GM23248 (cell line): Measurements from ENCODE around the gene IL1RAPL2. TPM values are rescaled to one million over a fixed set of nuclear protein-coding genes. Genes with fewer than 3 reads are reported as not detected.

Experiments
- DNase-seq: peaks from one replicate; pipeline ENCODE4 v3.0.0-alpha.2; 2015
- H2AFZ ChIP-seq: fragments of 200-600 bp; sonication (generic); 2 replicates; pipeline ENCODE4 v1.6.1; 2016; ENCODE audit warnings: antibody characterized with exemption
- H3F3A ChIP-seq: fragments of 200-600 bp; sonication (generic); 2 replicates; pipeline ENCODE4 v1.6.1; 2016; ENCODE audit warnings: mild to moderate bottlenecking, antibody characterized with exemption, mixed run types; ENCODE audit not compliant: insufficient read depth
- H3K27ac ChIP-seq: fragments of 200-600 bp; sonication (generic); 2 replicates; pipeline ENCODE4 v1.5.1; 2016; ENCODE audit warnings: mild to moderate bottlenecking
- H3K27me3 ChIP-seq: fragments of 200-600 bp; sonication (generic); replicated peaks from 2 replicates; pipeline ENCODE4 v1.6.1; 2016; ENCODE audit warnings: mild to moderate bottlenecking; ENCODE audit not compliant: insufficient read depth
- H3K36me3 ChIP-seq: fragments of 200-600 bp; sonication (generic); 2 replicates; pipeline ENCODE4 v1.6.1; 2016; ENCODE audit warnings: low read depth, mild to moderate bottlenecking
- H3K4me1 ChIP-seq: fragments of 200-600 bp; sonication (generic); 2 replicates; pipeline ENCODE4 v1.6.1; 2016; ENCODE audit warnings: mild to moderate bottlenecking; ENCODE audit not compliant: insufficient read depth
- H3K4me2 ChIP-seq: fragments of 200-600 bp; sonication (generic); one replicate; pipeline ENCODE4 v1.6.1; 2016; ENCODE audit warnings: mild to moderate bottlenecking; ENCODE audit not compliant: unreplicated experiment
- H3K4me3 ChIP-seq: fragments of 200-600 bp; sonication (generic); 2 replicates; pipeline ENCODE4 v1.5.1; 2016; ENCODE audit warnings: mild to moderate bottlenecking
- H3K79me2 ChIP-seq: fragments of 200-600 bp; sonication (generic); 2 replicates; pipeline ENCODE4 v1.6.1; 2016; ENCODE audit warnings: mild to moderate bottlenecking; ENCODE audit not compliant: insufficient read depth
- H3K9ac ChIP-seq: fragments of 200-600 bp; sonication (generic); 2 replicates; pipeline ENCODE4 v1.6.1; 2016; ENCODE audit warnings: mild to moderate bottlenecking
- H3K9me2 ChIP-seq: fragments of 200-600 bp; sonication (generic); 2 replicates; pipeline ENCODE4 v1.6.1; 2016; ENCODE audit warnings: mixed run types, mild to moderate bottlenecking, moderate library complexity; ENCODE audit not compliant: insufficient read depth
- H3K9me3 ChIP-seq: fragments of 200-600 bp; sonication (generic); one replicate; pipeline ENCODE4 v1.6.1; 2017; ENCODE audit warnings: low read depth
- H4K20me1 ChIP-seq: fragments of 200-600 bp; sonication (generic); 2 replicates; pipeline ENCODE4 v1.6.0; 2016; ENCODE audit not compliant: insufficient read depth
- EZH2 ChIP-seq: fragments of 200-600 bp; sonication (generic); IDR thresholded peaks from 2 replicates; pipeline ENCODE4 v1.6.1; 2018; ENCODE audit warnings: antibody characterized with exemption, mild to moderate bottlenecking; ENCODE audit not compliant: insufficient read depth, poor library complexity, severe bottlenecking
- EZH2phosphoT487 ChIP-seq: fragments of 200-600 bp; sonication (generic); IDR thresholded peaks from 2 replicates; pipeline ENCODE4 v1.6.1; 2018; ENCODE audit warnings: antibody characterized with exemption, moderate library complexity, mild to moderate bottlenecking, low read depth; ENCODE audit not compliant: insufficient read depth
- WGBS, 2 experiments: methylation state at CpG; one replicate each; pipeline ENCODE4 v1.1.6; 2015 to 2017; ENCODE audit warnings: low lambda C conversion rate in 2 of 2, low coverage in 1 of 2; ENCODE audit errors: missing lambda C conversion rate in 2 of 2; 5-methylcytosine and 5-hydroxymethylcytosine counted together
- in situ Hi-C: fragments of 300-500 bp; cut with MboI; formaldehyde crosslinking; loops from 2 replicates; pipeline ENCODE4 v1.15.0; 2020
- polyA plus RNA-seq: library from polyadenylated mRNA; unstranded; fragments of >200 nt; fragmentation: Nextera tagmentation; extraction: Ambion mirVana; gene quantifications from 2 replicates; pipeline ENCODE4 v1.2.1, GENCODE V29; 2016
- total RNA-seq: library from RNA; depleted of rRNA; stranded (reverse); fragments of >200 nt; shearing (Covaris generic); gene quantifications from 2 replicates; pipeline ENCODE4 v1.2.3, GENCODE V29; 2014

Gene IL1RAPL2
- total and polyA plus RNA-seq, 2 experiments from 2014 or later = not detected

DNA sequence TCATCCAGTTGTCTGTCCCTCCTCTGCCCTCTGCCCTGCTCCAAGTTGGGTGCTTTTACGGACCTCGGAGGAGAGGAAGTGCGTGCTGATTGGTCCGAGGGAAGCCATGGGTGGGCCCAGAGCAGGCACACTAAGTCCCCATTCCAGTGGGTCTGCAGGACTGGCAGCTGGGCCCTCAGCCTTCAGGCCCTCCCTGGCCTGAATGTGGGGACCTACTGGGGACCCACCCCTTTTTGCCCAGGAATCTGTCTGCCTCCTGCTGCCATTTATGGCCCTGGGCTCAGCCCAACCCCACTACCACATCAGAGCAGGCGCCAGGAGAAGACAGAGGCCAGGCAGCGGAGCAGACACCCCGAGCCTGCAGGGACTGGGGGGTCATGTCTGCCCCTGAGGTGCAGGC lies 484.9 kb downstream of the IL1RAPL2 start:
- Histone ChIP-seq H2AFZ (no peak overlapping the region), H3K4me1 (no peaks in the 10 kb centered on the region), H3K4me3 (no peak overlapping the region), H3K9ac (no peak overlapping the region), H3K9me3 (no peaks in the 10 kb centered on the region), H3F3A (no peaks in the 10 kb centered on the region), H3K79me2 (no peaks in the 10 kb centered on the region), H3K27me3 (no peaks in the 10 kb centered on the region), H3K27ac (no peak overlapping the region), H3K4me2 (no peak overlapping the region), H4K20me1 (no peaks in the 10 kb centered on the region), H3K36me3 (no peaks in the 10 kb centered on the region), H3K9me2 (no peaks in the 10 kb centered on the region)
- in situ Hi-C loops = no loop called here
- no peak for TF ChIP-seq EZH2phosphoT487
- no peak for TF ChIP-seq EZH2
- DNase-seq = no peak
- WGBS, 2 experiments = 24 to 35% methylated on average over 6 of the region's 7 CpGs

DNA sequence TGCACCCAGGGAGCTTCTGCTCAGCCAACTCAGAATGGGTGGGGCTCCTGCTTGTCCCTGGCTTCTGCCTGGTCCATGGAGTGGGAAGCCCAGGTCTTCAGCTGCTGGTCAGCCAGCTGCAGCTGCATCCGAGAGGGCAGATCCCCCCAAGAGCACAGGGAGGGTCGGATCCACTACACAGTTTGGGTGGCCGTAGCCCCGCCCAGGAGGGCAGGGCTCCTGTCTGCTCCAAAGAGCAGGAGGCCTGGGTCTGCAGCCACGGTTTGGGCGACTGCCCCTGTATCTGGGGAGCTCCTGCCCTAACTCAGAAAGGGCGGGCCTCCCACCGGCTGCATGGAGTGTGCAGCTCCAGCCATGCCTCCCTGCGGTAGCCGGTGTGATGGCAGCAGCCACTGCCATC lies 485.4 kb downstream of the IL1RAPL2 start:
- in situ Hi-C loops = no loop called here
- no peaks in the 10 kb centered on the region for H4K20me1 ChIP-seq
- 31 to 35% methylated on average over 4 to 5 of the region's 10 CpGs for WGBS, 2 experiments

DNA sequence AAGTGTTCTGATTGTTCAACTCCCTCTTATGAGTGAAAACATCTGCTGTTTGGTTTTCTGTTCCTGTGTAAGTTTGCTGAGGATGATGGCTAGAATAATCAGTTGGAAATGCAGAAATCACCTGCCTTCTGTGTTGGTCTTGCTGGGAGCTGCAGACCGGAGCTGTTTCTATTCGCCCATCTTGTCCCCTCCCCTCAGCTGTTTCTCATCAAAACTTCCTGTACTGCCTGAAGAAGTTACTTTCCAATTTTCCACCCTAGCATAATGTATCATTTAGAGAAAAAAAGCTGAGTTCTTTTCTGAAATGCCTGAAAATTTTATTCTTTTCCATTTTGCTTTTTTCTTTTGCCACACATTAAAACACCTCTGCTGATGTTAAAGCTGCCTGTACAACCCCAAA lies 486.9 kb downstream of the IL1RAPL2 start:
- TF ChIP-seq EZH2 (no peak), EZH2phosphoT487 (no peak)
- 0 to 3% methylated on average over 2 of the region's 2 CpGs for WGBS, 2 experiments
- Histone ChIP-seq H3K27me3 (no peaks in the 10 kb centered on the region), H4K20me1 (no peaks in the 10 kb centered on the region), H3K36me3 (no peaks in the 10 kb centered on the region), H2AFZ (no peak overlapping the region), H3K4me1 (no peaks in the 10 kb centered on the region), H3K4me2 (no peak overlapping the region), H3K4me3 (no peak overlapping the region), H3K27ac (no peak overlapping the region), H3K9me2 (no peaks in the 10 kb centered on the region), H3K79me2 (no peaks in the 10 kb centered on the region), H3F3A (no peaks in the 10 kb centered on the region), H3K9ac (no peak overlapping the region), H3K9me3 (no peaks in the 10 kb centered on the region)
- in situ Hi-C loops = no loop called here
- no peak for DNase-seq

More for the DNA sequence above, 485.4 kb downstream of the IL1RAPL2 start:
- Histone ChIP-seq H3K4me1 (no peaks in the 10 kb centered on the region), H3K9ac (no peak overlapping the region), H3K4me2 (no peak overlapping the region), H2AFZ (no peak overlapping the region), H3K9me3 (no peaks in the 10 kb centered on the region), H3K9me2 (no peaks in the 10 kb centered on the region), H3K36me3 (no peaks in the 10 kb centered on the region), H3F3A (no peaks in the 10 kb centered on the region), H3K27me3 (no peaks in the 10 kb centered on the region), H3K79me2 (no peaks in the 10 kb centered on the region), H3K27ac (no peak overlapping the region), H3K4me3 (no peak overlapping the region)
- DNase-seq = no peak
- TF ChIP-seq EZH2phosphoT487 (no peak), EZH2 (no peak)

DNA sequence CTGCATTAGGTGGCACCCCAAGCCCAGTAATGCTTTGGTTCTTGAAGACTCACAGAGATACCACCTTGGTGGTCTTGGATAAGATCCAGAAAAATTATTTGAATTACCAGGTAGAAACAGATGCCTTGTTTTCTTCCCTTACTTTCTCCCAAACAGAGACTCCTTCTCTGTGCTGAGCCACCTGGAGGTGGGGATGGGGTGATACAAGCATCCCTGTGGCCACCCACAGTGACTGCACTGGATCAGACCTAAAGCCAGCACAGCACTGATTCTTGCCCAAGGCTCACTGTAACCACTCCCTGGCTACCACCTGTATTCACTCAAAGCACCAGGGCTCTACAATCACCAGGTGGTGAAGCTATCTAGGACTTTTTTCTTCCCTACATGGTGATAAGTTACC lies 497.7 kb downstream of the IL1RAPL2 start:
- no peak overlapping the region for H3K9ac ChIP-seq
- H3K4me2 ChIP-seq = no peak overlapping the region
- no peaks in the 10 kb centered on the region for H3K9me2 ChIP-seq
- no peaks in the 10 kb centered on the region for H4K20me1 ChIP-seq
- no peaks in the 10 kb centered on the region for H3K27me3 ChIP-seq
- H3K4me1 ChIP-seq = no peaks in the 10 kb centered on the region
- no peak overlapping the region for H3K4me3 ChIP-seq
- no peaks in the 10 kb centered on the region for H3K36me3 ChIP-seq
- no peaks in the 10 kb centered on the region for H3K79me2 ChIP-seq
- TF ChIP-seq EZH2 (no peak), EZH2phosphoT487 (no peak)
- no peak overlapping the region for H2AFZ ChIP-seq
- H3K9me3 ChIP-seq = no peaks in the 10 kb centered on the region
- H3K27ac ChIP-seq = no peak overlapping the region
- no peaks in the 10 kb centered on the region for H3F3A ChIP-seq
- in situ Hi-C loops = no loop called here
- DNase-seq = no peak

DNA sequence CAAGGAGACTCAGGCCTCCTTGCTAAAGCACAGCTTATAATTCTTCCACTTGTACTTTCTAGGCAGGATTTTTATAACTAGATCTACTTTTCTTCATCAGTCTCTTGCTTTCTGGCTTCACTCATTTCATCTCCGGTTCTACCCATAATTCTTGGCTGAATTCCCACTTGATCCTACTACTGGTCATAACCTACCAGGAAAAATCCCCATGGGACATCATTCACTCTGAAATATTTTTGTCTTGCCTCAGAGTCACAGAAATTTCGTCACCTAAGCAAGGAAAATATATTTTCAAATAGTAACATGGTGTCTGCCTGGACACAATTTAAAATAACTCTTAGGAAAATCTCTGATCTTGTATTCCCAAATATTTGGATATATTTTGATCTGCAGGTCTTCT lies 532.2 kb downstream of the IL1RAPL2 start:
- H3K27me3 ChIP-seq = no peaks in the 10 kb centered on the region
- no peaks in the 10 kb centered on the region for H3F3A ChIP-seq
- no peak for TF ChIP-seq EZH2
- TF ChIP-seq EZH2phosphoT487 = no peak
- H3K9me2 ChIP-seq = no peaks in the 10 kb centered on the region
- DNase-seq = no peak
- no peak overlapping the region for H3K9ac ChIP-seq
- in situ Hi-C loops = no loop called here
- no peaks in the 10 kb centered on the region for H3K79me2 ChIP-seq
- no peaks in the 10 kb centered on the region for H3K36me3 ChIP-seq
- H3K27ac ChIP-seq = no peak overlapping the region
- no peaks in the 10 kb centered on the region for H4K20me1 ChIP-seq
- no peak overlapping the region for H2AFZ ChIP-seq
- no peak overlapping the region for H3K4me2 ChIP-seq
- no peaks in the 10 kb centered on the region for H3K9me3 ChIP-seq
- H3K4me1 ChIP-seq = no peaks in the 10 kb centered on the region
- 17% methylated on average over 2 of the region's 2 CpGs for WGBS, 2 experiments
- no peak overlapping the region for H3K4me3 ChIP-seq
